ENCODE data around the gene SSTR1.

SSTR1 gene

GRCh38 chr14:38217553-38217952, 9.8 kb downstream of the SSTR1 start:
- DNase-seq, result no peak
- in situ Hi-C loops (cut with HindIII; ENCODE audit: low pct_ligation_motif_present, low pct_unique_long_range_greater_than_20kb, low sequenced_read_pairs), result no loop called here

GRCh38 chr14:38221077-38221476, 13.4 kb downstream of the SSTR1 start:
- in situ Hi-C loops (cut with HindIII; ENCODE audit: low pct_ligation_motif_present, low pct_unique_long_range_greater_than_20kb, low sequenced_read_pairs), result no loop called here
- no peak for DNase-seq

DNA sequence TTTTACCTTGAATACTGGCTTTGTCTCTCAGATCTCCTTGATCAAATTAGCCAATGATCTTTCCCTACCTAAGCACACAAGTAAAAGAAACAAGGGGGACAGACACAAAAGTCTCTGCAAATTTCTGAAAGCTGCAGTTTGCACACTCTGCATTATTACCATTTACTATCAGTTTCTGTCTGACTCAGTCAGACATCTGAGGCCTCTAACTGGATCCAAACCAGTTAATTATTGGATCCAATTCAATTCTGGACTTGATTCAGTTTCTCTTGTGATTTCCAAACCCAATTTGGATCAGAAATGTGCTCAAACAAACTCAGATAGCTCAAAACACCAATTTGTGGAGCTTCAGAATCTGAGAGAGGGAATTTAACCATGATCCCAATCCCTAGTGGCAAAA, 16.6 kb downstream of the SSTR1 start:
- in situ Hi-C loops (cut with HindIII; ENCODE audit: low pct_ligation_motif_present, low pct_unique_long_range_greater_than_20kb, low sequenced_read_pairs), result no loop called here

DNA sequence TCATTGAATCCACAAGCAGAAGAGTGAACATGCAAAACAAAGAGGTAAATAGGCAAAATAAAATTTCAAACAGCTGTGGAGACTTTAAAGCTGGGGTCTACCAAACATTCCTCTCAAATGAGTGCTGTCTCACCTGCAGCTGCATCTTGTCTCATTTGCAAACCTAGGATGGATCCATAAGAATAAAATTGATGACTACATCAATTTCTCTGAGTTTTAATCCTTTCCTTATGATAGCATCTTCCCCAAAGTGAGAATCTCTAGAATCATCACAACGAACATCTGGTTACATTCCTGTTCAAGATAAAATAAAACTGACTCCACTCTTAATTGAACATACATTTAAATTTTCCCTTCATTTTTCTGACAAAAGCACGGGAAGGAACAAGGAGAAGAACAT, 18.2 kb downstream of the SSTR1 start:
- in situ Hi-C loops (cut with HindIII; ENCODE audit: low pct_ligation_motif_present, low pct_unique_long_range_greater_than_20kb, low sequenced_read_pairs), result no loop called here
- no peak for DNase-seq

More for the DNA sequence above, 16.6 kb downstream of the SSTR1 start:
- DNase-seq, result no peak

- in situ Hi-C loops (cut with HindIII; ENCODE audit: low pct_ligation_motif_present, low pct_unique_long_range_greater_than_20kb, low sequenced_read_pairs), result no loop called here
- DNase-seq, result no peak
These were observed 18.7 kb downstream of the SSTR1 start for GRCh38 chr14:38226366-38226765.

GRCh38 chr14:38233218-38233617, 25.5 kb downstream of the SSTR1 start:
- in situ Hi-C loops (cut with HindIII; ENCODE audit: low pct_ligation_motif_present, low pct_unique_long_range_greater_than_20kb, low sequenced_read_pairs), result no loop called here
- no peak for DNase-seq

DNA sequence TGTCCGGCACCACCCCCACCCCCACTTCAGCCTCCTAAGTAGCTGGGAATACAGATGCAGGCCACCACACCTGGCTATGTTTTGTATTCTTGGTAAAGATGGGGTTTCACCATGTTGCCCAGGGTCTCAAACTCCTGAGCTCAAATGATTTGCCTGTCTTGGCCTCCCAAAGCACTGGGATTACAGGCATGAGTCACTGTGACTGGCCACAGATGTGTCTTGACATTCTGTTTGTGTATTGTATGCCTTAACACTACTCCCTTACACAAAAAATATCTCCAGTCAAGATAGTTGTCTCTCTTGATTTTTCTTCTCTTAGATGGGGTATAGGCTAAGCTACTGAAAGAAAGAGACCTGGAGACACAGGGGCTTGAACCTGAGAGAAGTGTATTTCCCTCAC, 30.6 kb downstream of the SSTR1 start:
- in situ Hi-C loops (cut with HindIII; ENCODE audit: low pct_ligation_motif_present, low pct_unique_long_range_greater_than_20kb, low sequenced_read_pairs), result no loop called here
- no peak for DNase-seq

DNA sequence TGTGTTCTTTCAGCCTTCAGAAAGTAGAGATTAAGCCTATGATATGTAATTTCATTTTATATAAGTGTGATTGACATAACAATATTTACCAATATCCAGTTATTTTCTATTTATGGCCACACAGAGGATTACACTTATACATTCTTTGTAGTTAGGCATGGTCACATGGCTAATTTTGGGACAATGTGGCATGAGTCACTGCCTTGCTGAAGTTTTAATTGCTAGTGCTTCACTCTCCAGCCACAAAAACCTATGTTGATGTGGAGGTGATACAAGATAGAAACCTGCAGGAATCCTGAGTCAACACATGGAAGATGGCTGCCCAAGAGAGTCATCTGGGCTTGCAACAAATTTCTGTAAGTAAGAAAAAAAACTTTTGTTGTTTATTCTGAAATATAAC, 31.2 kb downstream of the SSTR1 start:
- no peak for DNase-seq
- in situ Hi-C loops (cut with HindIII; ENCODE audit: low pct_ligation_motif_present, low pct_unique_long_range_greater_than_20kb, low sequenced_read_pairs), result no loop called here

DNA sequence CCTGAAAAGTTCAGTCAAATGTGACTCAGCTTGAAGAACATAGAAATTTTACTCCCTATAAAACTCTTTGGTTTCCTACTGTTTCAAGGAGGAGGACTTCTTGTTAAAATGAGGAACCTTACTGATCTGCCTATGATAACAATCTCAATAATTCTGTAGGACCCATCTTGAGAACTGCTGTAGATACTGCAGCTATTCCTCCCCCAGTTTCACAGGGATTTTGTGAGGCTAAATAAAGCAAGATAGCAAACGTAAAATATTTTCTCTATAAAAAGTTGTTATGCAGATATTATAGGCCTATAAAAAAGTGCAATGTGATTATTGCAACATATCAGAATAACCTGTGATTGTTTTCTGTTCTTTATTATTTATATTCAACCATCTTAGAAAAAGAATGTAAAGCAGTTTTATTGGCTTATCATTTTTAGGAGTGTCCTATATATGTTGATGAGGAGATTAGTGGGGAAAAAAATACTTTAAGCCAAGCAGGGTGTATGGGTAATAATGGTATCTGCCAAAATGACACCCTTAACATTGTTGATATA, 36.1 kb downstream of the SSTR1 start:
- in situ Hi-C loops (cut with HindIII; ENCODE audit: low pct_ligation_motif_present, low pct_unique_long_range_greater_than_20kb, low sequenced_read_pairs), result no loop called here
- no peak for DNase-seq

- in situ Hi-C loops (cut with HindIII; ENCODE audit: low pct_ligation_motif_present, low pct_unique_long_range_greater_than_20kb, low sequenced_read_pairs), result no loop called here
- DNase-seq, result no peak
These were observed 40.8 kb downstream of the SSTR1 start for GRCh38 chr14:38248321-38249028.

DNA sequence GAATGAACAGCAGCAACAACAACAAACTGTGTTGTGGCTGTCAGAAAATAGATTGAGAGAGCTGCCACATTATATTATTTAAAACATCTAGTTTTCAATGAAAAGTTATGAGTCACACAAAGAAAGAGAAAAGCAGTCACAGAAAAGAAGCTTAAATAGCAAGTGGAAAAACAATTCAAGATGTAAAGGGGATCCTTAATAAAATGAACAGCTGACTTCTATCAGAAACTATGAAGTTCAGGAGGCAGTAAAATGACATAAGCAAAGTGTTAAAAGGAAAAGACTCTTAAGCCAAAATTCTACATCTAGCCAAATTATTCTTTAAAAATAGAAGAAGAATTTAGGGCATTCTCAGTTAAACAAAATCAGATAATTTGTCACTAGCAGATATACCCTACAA, 42.6 kb downstream of the SSTR1 start:
- in situ Hi-C loops (cut with HindIII; ENCODE audit: low pct_ligation_motif_present, low pct_unique_long_range_greater_than_20kb, low sequenced_read_pairs), result no loop called here
- DNase-seq, result no peak

- in situ Hi-C loops (cut with HindIII; ENCODE audit: low pct_ligation_motif_present, low pct_unique_long_range_greater_than_20kb, low sequenced_read_pairs), result no loop called here
- DNase-seq, result no peak
These were observed 44.5 kb downstream of the SSTR1 start for GRCh38 chr14:38252066-38252710.

DNA sequence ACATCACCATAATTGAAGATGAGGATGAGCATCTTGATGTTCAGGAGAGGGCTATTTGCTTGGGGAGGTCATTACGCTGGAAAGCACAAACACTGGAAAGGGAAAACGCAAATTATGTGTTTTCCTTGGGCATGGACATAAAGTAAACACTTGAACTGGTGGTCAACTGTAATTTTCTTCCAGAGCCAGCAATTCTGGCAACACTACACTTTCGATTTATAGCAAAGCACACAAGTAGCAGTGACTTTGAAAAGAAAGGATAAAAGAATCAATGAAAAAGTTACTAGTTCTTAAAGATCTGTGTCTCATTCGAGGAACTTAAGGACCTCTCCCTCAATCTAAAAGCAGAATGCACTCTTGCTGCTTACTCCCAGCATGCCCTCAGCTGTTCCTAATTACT, 46.0 kb downstream of the SSTR1 start:
- no peak for DNase-seq
- in situ Hi-C loops (cut with HindIII; ENCODE audit: low pct_ligation_motif_present, low pct_unique_long_range_greater_than_20kb, low sequenced_read_pairs), result no loop called here

GRCh38 chr14:38254571-38255407, 47.1 kb downstream of the SSTR1 start:
- in situ Hi-C loops (cut with HindIII; ENCODE audit: low pct_ligation_motif_present, low pct_unique_long_range_greater_than_20kb, low sequenced_read_pairs), result no loop called here
- no peak for DNase-seq

- no peak for DNase-seq
- in situ Hi-C loops (cut with HindIII; ENCODE audit: low pct_ligation_motif_present, low pct_unique_long_range_greater_than_20kb, low sequenced_read_pairs), result no loop called here
These were observed 47.6 kb downstream of the SSTR1 start for GRCh38 chr14:38255408-38255672.

GRCh38 chr14:38255673-38256532, 48.2 kb downstream of the SSTR1 start, which contains the start of gene CLEC14A:
TSS of gene CLEC14A (minus strand) at chr14:38256093. CDS start at chr14:38256022, 71 bp downstream.
- in situ Hi-C loops (cut with HindIII; ENCODE audit: low pct_ligation_motif_present, low pct_unique_long_range_greater_than_20kb, low sequenced_read_pairs), result no loop called here
- no peak for DNase-seq

GRCh38 chr14:38256533-38256840, 48.8 kb downstream of the SSTR1 start:
- in situ Hi-C loops (cut with HindIII; ENCODE audit: low pct_ligation_motif_present, low pct_unique_long_range_greater_than_20kb, low sequenced_read_pairs), result no loop called here
- no peak for DNase-seq

DNA sequence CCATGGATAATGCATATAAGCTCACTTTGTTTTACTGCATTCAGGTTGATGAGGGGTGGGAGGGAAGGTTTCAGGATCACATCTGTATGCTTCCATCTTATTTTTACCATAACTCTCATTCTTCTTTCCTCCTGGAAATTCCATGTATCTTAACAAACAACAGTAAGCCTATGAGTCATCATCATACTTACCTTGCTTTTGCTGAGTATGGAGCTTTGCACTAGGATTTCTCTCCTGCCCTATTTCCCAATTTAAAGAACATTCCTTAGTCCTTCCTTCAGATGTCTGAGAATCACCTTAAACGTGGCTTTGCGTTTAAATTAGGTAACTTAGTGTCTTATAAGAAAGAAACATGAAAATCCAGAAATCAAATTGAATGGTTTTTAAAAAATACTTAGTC, 49.8 kb downstream of the SSTR1 start:
- in situ Hi-C loops (cut with HindIII; ENCODE audit: low pct_ligation_motif_present, low pct_unique_long_range_greater_than_20kb, low sequenced_read_pairs), result no loop called here
- DNase-seq, result no peak

DNA sequence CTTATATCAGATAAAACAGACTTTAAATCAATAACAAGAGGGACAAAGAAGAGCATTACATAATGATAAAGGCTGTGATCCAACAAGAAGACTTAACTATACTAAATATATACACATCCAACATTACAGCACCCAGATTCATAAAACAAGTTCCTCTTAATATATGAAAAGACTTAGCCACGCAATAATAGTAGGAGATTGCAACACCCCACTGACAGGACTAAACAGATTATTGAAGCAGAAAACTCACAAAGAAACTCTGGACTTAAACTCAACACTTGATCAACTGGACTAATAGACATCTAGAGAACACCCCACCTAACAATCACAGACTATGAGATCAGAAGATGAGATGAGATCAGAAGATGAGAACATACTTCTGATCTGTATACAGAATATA, 53.9 kb downstream of the SSTR1 start:
- in situ Hi-C loops (cut with HindIII; ENCODE audit: low pct_ligation_motif_present, low pct_unique_long_range_greater_than_20kb, low sequenced_read_pairs), result no loop called here
- DNase-seq, result no peak
